ENCODE results near the gene NELL1.

Gene NELL1

DNA sequence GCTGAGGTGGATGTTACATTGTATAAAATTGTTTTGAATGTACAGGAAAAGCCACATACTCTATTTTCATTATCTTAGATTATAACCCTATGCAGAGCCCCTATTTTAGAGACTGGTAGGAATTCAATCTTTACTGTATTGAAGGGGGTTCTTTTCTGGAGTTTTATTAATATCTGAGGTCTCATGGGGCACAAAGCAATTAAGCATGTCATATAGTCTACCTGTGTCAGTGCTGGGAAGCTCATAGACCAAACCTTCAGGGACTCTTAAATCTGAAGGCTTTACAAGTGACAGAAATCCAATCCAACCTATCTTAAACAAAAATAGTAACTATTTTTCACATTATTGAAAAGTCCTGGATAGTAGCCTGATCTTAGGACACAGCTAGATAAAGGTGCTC lies 733.7 kb downstream of the NELL1 start:
- Histone ChIP-seq H4K20me1 (ENCODE audit: insufficient read depth, low read length, poor library complexity, severe bottlenecking) (no peaks in the 10 kb centered on the region), H3K9me2 (replicated peaks; ENCODE audit: low read depth, low read length) (no peaks in the 10 kb centered on the region), H3K79me2 (ENCODE audit: insufficient read depth, low read length) (no peaks in the 10 kb centered on the region), H3F3A (ENCODE audit: low read depth) (no peaks in the 10 kb centered on the region), H3K4me2 (ENCODE audit: low read depth, low read length, poor library complexity, severe bottlenecking) (no peak overlapping the region), H3K4me1 (ENCODE audit: insufficient read depth, low read length, poor library complexity, severe bottlenecking) (no peaks in the 10 kb centered on the region), H3K36me3 (ENCODE audit: insufficient read depth, low read length) (no peaks in the 10 kb centered on the region), H3K9ac (ENCODE audit: low read depth, low read length, poor library complexity, severe bottlenecking) (no peak overlapping the region), H3K27me3 (ENCODE audit: insufficient read depth, low read length, poor library complexity, severe bottlenecking) (no peaks in the 10 kb centered on the region), H3K4me3 (ENCODE audit: low read length, poor library complexity, severe bottlenecking) (no peak overlapping the region), H3K9me3 (ENCODE audit: insufficient read depth, low read depth, low read length) (no peaks in the 10 kb centered on the region), H2AFZ (ENCODE audit: low read length) (no peak overlapping the region)
- no peak for TF ChIP-seq EZH2phosphoT487 (IDR thresholded peaks at IDR 0.05; ENCODE audit: borderline replicate concordance)
- TF ChIP-seq, protein P1, sequence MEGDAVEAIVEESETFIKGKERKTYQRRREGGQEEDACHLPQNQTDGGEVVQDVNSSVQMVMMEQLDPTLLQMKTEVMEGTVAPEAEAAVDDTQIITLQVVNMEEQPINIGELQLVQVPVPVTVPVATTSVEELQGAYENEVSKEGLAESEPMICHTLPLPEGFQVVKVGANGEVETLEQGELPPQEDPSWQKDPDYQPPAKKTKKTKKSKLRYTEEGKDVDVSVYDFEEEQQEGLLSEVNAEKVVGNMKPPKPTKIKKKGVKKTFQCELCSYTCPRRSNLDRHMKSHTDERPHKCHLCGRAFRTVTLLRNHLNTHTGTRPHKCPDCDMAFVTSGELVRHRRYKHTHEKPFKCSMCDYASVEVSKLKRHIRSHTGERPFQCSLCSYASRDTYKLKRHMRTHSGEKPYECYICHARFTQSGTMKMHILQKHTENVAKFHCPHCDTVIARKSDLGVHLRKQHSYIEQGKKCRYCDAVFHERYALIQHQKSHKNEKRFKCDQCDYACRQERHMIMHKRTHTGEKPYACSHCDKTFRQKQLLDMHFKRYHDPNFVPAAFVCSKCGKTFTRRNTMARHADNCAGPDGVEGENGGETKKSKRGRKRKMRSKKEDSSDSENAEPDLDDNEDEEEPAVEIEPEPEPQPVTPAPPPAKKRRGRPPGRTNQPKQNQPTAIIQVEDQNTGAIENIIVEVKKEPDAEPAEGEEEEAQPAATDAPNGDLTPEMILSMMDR (conservative IDR thresholded peaks at IDR 0.05; ENCODE audit: low read length) = no peak

DNA sequence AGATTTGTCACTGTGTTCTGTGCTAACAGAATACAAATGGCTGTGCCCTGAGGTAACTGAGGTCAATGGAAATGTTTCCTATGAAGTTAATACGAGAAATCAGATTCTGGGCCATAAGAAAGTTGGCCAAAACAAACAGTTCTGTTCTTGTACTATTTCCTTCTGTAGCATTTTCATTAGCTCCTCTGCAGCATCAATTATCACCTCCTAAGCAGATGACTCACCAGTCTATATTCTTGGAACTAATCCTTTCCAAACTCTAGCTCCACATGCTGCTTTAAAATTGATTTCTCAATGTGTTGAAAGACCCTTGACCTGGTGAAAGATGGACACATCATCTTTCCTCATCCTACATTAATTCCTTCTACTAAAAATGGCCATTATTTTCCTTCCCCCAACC lies 736.0 kb downstream of the NELL1 start:
- H3K27me3 ChIP-seq (ENCODE audit: insufficient read depth, low read length, poor library complexity, severe bottlenecking) = no peaks in the 10 kb centered on the region
- no peak overlapping the region for H3K9ac ChIP-seq (ENCODE audit: low read depth, low read length, poor library complexity, severe bottlenecking)
- no peak for TF ChIP-seq EZH2phosphoT487 (IDR thresholded peaks at IDR 0.05; ENCODE audit: borderline replicate concordance)
- TF ChIP-seq, protein P1 (conservative IDR thresholded peaks at IDR 0.05; ENCODE audit: low read length) = no peak
- no peaks in the 10 kb centered on the region for H3K9me3 ChIP-seq (ENCODE audit: insufficient read depth, low read depth, low read length)
- H2AFZ ChIP-seq (ENCODE audit: low read length) = no peak overlapping the region
- no peaks in the 10 kb centered on the region for H3K4me1 ChIP-seq (ENCODE audit: insufficient read depth, low read length, poor library complexity, severe bottlenecking)
- no peaks in the 10 kb centered on the region for H4K20me1 ChIP-seq (ENCODE audit: insufficient read depth, low read length, poor library complexity, severe bottlenecking)
- no peaks in the 10 kb centered on the region for H3K79me2 ChIP-seq (ENCODE audit: insufficient read depth, low read length)
- H3K4me2 ChIP-seq (ENCODE audit: low read depth, low read length, poor library complexity, severe bottlenecking) = no peak overlapping the region
- H3F3A ChIP-seq (ENCODE audit: low read depth) = no peaks in the 10 kb centered on the region
- no peaks in the 10 kb centered on the region for H3K9me2 ChIP-seq (replicated peaks; ENCODE audit: low read depth, low read length)
- no peak overlapping the region for H3K4me3 ChIP-seq (ENCODE audit: low read length, poor library complexity, severe bottlenecking)
- no peaks in the 10 kb centered on the region for H3K36me3 ChIP-seq (ENCODE audit: insufficient read depth, low read length)

DNA sequence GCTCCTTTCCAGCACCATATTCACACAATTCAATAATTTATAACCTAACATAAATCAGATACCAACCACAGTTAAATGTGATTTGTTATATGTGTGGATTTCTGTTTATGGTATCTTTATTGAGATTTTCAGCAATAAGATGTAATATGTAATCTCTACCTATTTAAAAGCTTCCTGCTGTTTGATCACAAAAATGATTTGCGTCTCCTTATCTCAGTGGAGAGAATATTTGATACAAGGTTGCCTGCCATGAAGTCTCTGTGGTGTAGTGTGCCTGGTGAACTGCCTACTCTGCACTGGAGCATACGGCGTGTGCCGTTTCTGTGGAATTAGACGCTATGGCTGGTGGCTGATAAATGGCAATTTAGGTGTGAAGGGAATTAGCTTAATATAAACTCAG lies 741.1 kb downstream of the NELL1 start:
- H3K9me3 ChIP-seq (ENCODE audit: insufficient read depth, low read depth, low read length) = no peaks in the 10 kb centered on the region
- H3K9ac ChIP-seq (ENCODE audit: low read depth, low read length, poor library complexity, severe bottlenecking) = no peak overlapping the region
- H3K36me3 ChIP-seq (ENCODE audit: insufficient read depth, low read length) = no peaks in the 10 kb centered on the region
- H3K27me3 ChIP-seq (ENCODE audit: insufficient read depth, low read length, poor library complexity, severe bottlenecking) = no peaks in the 10 kb centered on the region
- H4K20me1 ChIP-seq (ENCODE audit: insufficient read depth, low read length, poor library complexity, severe bottlenecking) = no peaks in the 10 kb centered on the region
- H3K4me2 ChIP-seq (ENCODE audit: low read depth, low read length, poor library complexity, severe bottlenecking) = no peak overlapping the region
- no peak for TF ChIP-seq EZH2phosphoT487 (IDR thresholded peaks at IDR 0.05; ENCODE audit: borderline replicate concordance)
- no peak overlapping the region for H3K4me3 ChIP-seq (ENCODE audit: low read length, poor library complexity, severe bottlenecking)
- H2AFZ ChIP-seq (ENCODE audit: low read length) = no peak overlapping the region
- H3F3A ChIP-seq (ENCODE audit: low read depth) = no peaks in the 10 kb centered on the region
- H3K4me1 ChIP-seq (ENCODE audit: insufficient read depth, low read length, poor library complexity, severe bottlenecking) = no peaks in the 10 kb centered on the region
- no peaks in the 10 kb centered on the region for H3K79me2 ChIP-seq (ENCODE audit: insufficient read depth, low read length)
- H3K9me2 ChIP-seq (replicated peaks; ENCODE audit: low read depth, low read length) = no peaks in the 10 kb centered on the region

DNA sequence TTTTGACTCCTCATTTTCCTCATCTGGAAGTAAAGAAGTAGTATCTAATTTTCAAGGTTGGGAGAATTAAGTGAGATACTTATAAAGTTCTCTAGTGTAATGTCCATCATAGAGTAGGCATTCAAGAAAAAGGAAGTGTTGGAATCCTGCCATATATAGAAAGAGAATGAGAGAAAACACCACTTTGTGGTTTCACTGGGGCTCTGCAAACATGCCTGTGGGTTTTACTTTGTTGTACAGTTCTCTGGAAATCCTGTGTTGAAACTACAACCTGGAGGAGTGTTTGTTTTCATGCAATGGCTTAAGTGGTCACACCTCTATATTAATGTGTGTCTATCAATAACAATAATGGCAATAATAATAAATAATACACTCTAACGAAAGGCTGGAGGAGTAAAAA lies 741.7 kb downstream of the NELL1 start:
- H3K36me3 ChIP-seq (ENCODE audit: insufficient read depth, low read length) = no peaks in the 10 kb centered on the region
- no peak for TF ChIP-seq EZH2phosphoT487 (IDR thresholded peaks at IDR 0.05; ENCODE audit: borderline replicate concordance)
- TF ChIP-seq, protein P1 (conservative IDR thresholded peaks at IDR 0.05; ENCODE audit: low read length) = no peak
- no peaks in the 10 kb centered on the region for H3K79me2 ChIP-seq (ENCODE audit: insufficient read depth, low read length)
- H3F3A ChIP-seq (ENCODE audit: low read depth) = no peaks in the 10 kb centered on the region
- no peaks in the 10 kb centered on the region for H3K9me2 ChIP-seq (replicated peaks; ENCODE audit: low read depth, low read length)
- no peak overlapping the region for H2AFZ ChIP-seq (ENCODE audit: low read length)
- H4K20me1 ChIP-seq (ENCODE audit: insufficient read depth, low read length, poor library complexity, severe bottlenecking) = no peaks in the 10 kb centered on the region
- no peak overlapping the region for H3K9ac ChIP-seq (ENCODE audit: low read depth, low read length, poor library complexity, severe bottlenecking)
- H3K27me3 ChIP-seq (ENCODE audit: insufficient read depth, low read length, poor library complexity, severe bottlenecking) = no peaks in the 10 kb centered on the region
- H3K4me1 ChIP-seq (ENCODE audit: insufficient read depth, low read length, poor library complexity, severe bottlenecking) = no peaks in the 10 kb centered on the region
- H3K9me3 ChIP-seq (ENCODE audit: insufficient read depth, low read depth, low read length) = no peaks in the 10 kb centered on the region
- H3K4me2 ChIP-seq (ENCODE audit: low read depth, low read length, poor library complexity, severe bottlenecking) = no peak overlapping the region
- H3K4me3 ChIP-seq (ENCODE audit: low read length, poor library complexity, severe bottlenecking) = no peak overlapping the region
